NB4 (cell line): ENCODE results near the gene SAA4.

Source experiments
- CTCF ChIP-seq: IDR thresholded peaks from one replicate; pipeline ENCODE4 v1.5.1; 2012; ENCODE audit warnings: low read depth, low read length
- MAX ChIP-seq: IDR thresholded peaks from 2 replicates; pipeline ENCODE4 v1.6.1; 2011; ENCODE audit warnings: low read depth, low read length
- POLR2A ChIP-seq: IDR thresholded peaks from 2 replicates; pipeline ENCODE4 v1.6.1; 2011; ENCODE audit warnings: mild to moderate bottlenecking; ENCODE audit not compliant: insufficient read length; ENCODE audit errors: extremely low read depth

GRCh38 chr11:18223591-18224387, 12.8 kb downstream of the SAA4 start:
- no peak for TF ChIP-seq CTCF
- no peak for TF ChIP-seq POLR2A
- no peak for TF ChIP-seq MAX
